ENCODE results near the gene PHC2.

PHC2 gene

DNA sequence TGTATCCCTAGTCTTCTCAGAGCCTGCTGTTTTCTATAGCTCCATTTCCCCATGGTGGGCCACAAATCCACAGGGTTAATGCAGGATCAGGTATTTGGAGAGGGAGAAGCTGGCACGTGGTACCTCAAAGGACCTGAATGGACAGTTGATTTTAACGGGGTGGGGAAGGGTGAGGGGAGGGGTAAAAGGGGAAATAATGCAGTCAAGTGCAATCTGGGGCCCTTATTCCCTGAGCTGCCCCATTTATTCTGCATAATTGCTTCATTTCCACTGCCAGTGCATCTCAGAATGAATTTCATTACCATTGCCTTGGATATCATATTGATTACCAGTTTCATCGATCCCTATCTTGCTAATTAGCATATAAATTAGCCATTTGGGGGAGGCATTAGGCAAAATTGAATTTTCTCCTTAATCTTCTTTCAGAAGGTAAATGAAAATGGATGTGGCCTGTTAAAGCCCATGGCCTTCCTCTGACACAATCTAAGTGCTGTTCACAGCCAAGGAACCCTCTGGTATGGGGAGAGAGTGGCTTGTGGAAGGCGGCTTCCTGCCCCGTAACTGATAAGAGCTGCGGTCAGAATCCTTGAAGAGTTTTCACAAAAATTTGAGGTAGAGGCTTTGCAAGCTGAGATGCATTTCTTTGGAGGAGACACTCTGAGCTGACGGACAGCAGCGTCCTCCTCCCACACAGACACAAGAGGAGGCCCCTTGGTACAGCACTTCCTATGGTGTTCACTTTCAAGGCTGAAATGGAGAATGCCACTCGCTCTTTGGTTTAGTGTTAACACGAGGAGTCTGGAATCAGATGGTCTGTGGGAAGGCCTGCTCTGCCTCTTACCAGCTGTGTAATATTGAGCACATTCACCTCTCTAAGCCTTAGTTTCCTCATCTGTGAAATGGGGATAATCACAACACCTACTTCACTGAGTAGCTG is 34.4 kb downstream of the PHC2 start:
- no peak for TF ChIP-seq ZFP3 (tag by site-specific recombination; IDR thresholded peaks at IDR 0.05; ENCODE audit: low read depth)
- TF ChIP-seq, protein P1, sequence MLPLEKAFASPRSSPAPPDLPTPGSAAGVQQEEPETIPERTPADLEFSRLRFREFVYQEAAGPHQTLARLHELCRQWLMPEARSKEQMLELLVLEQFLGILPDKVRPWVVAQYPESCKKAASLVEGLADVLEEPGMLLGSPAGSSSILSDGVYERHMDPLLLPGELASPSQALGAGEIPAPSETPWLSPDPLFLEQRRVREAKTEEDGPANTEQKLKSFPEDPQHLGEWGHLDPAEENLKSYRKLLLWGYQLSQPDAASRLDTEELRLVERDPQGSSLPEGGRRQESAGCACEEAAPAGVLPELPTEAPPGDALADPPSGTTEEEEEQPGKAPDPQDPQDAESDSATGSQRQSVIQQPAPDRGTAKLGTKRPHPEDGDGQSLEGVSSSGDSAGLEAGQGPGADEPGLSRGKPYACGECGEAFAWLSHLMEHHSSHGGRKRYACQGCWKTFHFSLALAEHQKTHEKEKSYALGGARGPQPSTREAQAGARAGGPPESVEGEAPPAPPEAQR (tag by site-specific recombination; IDR thresholded peaks at IDR 0.05), result no peak
- TF ChIP-seq, protein P2, sequence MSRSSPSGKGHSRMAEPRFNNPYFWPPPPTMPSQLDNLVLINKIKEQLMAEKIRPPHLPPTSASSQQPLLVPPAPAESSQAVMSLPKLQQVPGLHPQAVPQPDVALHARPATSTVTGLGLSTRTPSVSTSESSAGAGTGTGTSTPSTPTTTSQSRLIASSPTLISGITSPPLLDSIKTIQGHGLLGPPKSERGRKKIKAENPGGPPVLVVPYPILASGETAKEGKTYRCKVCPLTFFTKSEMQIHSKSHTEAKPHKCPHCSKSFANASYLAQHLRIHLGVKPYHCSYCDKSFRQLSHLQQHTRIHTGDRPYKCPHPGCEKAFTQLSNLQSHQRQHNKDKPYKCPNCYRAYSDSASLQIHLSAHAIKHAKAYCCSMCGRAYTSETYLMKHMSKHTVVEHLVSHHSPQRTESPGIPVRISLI (tag by site-specific recombination; IDR thresholded peaks at IDR 0.05), result no peak
- TF ChIP-seq ZNF501 (tag by site-specific recombination; IDR thresholded peaks at IDR 0.05), result no peak
- TF ChIP-seq ZNF19 (tag by site-specific recombination; IDR thresholded peaks at IDR 0.05; ENCODE audit: low read depth), result no peak
- TF ChIP-seq, protein P3, sequence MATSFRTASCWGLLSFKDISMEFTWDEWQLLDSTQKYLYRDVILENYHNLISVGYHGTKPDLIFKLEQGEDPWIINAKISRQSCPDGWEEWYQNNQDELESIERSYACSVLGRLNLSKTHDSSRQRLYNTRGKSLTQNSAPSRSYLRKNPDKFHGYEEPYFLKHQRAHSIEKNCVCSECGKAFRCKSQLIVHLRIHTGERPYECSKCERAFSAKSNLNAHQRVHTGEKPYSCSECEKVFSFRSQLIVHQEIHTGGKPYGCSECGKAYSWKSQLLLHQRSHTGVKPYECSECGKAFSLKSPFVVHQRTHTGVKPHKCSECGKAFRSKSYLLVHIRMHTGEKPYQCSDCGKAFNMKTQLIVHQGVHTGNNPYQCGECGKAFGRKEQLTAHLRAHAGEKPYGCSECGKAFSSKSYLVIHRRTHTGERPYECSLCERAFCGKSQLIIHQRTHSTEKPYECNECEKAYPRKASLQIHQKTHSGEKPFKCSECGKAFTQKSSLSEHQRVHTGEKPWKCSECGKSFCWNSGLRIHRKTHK (tag by site-specific recombination; IDR thresholded peaks at IDR 0.05), result no peak
- no peak for TF ChIP-seq MEIS1 (CRISPR knock-in tag; IDR thresholded peaks at IDR 0.05; ENCODE audit: borderline replicate concordance)
- TF ChIP-seq, protein P4, sequence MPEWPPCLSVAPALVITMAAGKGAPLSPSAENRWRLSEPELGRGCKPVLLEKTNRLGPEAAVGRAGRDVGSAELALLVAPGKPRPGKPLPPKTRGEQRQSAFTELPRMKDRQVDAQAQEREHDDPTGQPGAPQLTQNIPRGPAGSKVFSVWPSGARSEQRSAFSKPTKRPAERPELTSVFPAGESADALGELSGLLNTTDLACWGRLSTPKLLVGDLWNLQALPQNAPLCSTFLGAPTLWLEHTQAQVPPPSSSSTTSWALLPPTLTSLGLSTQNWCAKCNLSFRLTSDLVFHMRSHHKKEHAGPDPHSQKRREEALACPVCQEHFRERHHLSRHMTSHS (tag by site-specific recombination; IDR thresholded peaks at IDR 0.05), result no peak
- Histone ChIP-seq H3K4me1 (ENCODE audit: control insufficient read depth, insufficient read depth, low read length) (no peaks in the 10 kb centered on the region), H3K9me3 (ENCODE audit: control insufficient read depth, insufficient read depth, low read depth, low read length) (no peaks in the 10 kb centered on the region), H3K27ac (ENCODE audit: extremely low read depth, low read depth, low read length) (no peak overlapping the region), H3K36me3 (ENCODE audit: control insufficient read depth in 2 of 2, insufficient read depth in 1 of 2, low read length in 2 of 2) (no peaks in the 10 kb centered on the region), H3K4me3 (ENCODE audit: low read depth, low read length) (no peak overlapping the region)
- POLR2A ChIA-PET, result no interaction called here
- CTCF ChIA-PET, result no interaction called here

DNA sequence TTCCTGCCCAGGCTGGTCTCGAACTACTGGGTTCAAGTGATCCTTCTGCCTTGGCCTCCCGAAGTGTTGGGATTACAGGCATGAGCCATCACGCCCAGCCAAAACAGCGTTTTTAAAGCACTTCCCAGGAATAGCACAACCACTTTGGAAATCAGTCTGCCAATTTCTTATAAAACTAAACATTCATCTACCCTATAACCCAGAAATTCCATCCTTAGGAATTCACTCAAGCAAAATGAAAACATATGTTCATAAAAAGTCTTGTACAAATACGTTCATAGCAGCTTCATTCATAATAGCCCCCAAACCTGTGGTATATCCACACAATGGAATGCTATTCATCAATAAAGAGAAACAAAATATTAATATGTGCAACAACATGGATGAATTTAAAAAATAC is 36.1 kb downstream of the PHC2 start:
- no peaks in the 10 kb centered on the region for H3K4me1 ChIP-seq (ENCODE audit: control insufficient read depth, insufficient read depth, low read length)
- no peak overlapping the region for H3K27ac ChIP-seq (ENCODE audit: extremely low read depth, low read depth, low read length)
- H3K9me3 ChIP-seq (ENCODE audit: control insufficient read depth, insufficient read depth, low read depth, low read length), result no peaks in the 10 kb centered on the region
- ChIA-PET CTCF (interaction anchor here (0.5 kb wide), 1 partner anchor 61 kb away, joined by 3 read pairs; no protein-coding TSS in a partner anchor), POLR2A (no interaction called here)
- no peaks in the 10 kb centered on the region for H3K36me3 ChIP-seq (ENCODE audit: control insufficient read depth in 2 of 2, insufficient read depth in 1 of 2, low read length in 2 of 2)
- H3K4me3 ChIP-seq (ENCODE audit: low read depth, low read length), result no peak overlapping the region
- TF ChIP-seq, protein P5, sequence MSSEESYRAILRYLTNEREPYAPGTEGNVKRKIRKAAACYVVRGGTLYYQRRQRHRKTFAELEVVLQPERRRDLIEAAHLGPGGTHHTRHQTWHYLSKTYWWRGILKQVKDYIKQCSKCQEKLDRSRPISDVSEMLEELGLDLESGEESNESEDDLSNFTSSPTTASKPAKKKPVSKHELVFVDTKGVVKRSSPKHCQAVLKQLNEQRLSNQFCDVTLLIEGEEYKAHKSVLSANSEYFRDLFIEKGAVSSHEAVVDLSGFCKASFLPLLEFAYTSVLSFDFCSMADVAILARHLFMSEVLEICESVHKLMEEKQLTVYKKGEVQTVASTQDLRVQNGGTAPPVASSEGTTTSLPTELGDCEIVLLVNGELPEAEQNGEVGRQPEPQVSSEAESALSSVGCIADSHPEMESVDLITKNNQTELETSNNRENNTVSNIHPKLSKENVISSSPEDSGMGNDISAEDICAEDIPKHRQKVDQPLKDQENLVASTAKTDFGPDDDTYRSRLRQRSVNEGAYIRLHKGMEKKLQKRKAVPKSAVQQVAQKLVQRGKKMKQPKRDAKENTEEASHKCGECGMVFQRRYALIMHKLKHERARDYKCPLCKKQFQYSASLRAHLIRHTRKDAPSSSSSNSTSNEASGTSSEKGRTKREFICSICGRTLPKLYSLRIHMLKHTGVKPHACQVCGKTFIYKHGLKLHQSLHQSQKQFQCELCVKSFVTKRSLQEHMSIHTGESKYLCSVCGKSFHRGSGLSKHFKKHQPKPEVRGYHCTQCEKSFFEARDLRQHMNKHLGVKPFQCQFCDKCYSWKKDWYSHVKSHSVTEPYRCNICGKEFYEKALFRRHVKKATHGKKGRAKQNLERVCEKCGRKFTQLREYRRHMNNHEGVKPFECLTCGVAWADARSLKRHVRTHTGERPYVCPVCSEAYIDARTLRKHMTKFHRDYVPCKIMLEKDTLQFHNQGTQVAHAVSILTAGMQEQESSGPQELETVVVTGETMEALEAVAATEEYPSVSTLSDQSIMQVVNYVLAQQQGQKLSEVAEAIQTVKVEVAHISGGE (tag by site-specific recombination; conservative IDR thresholded peaks at IDR 0.05; ENCODE audit: low read depth), result no peak
- TF ChIP-seq ZNF558 (tag by site-specific recombination; IDR thresholded peaks at IDR 0.05) (no peak), GFI1B (tag by site-specific recombination; IDR thresholded peaks at IDR 0.05) (no peak), ZNF423 (tag by site-specific recombination; IDR thresholded peaks at IDR 0.05) (no peak), ZNF664 (tag by site-specific recombination; IDR thresholded peaks at IDR 0.05) (no peak), ZNF335 (tag by site-specific recombination; conservative IDR thresholded peaks at IDR 0.05) (no peak), ZNF530 (tag by site-specific recombination; IDR thresholded peaks at IDR 0.05; ENCODE audit: low read depth) (no peak), ZNF248 (tag by site-specific recombination; IDR thresholded peaks at IDR 0.05) (no peak)
- TF ChIP-seq, protein P6, sequence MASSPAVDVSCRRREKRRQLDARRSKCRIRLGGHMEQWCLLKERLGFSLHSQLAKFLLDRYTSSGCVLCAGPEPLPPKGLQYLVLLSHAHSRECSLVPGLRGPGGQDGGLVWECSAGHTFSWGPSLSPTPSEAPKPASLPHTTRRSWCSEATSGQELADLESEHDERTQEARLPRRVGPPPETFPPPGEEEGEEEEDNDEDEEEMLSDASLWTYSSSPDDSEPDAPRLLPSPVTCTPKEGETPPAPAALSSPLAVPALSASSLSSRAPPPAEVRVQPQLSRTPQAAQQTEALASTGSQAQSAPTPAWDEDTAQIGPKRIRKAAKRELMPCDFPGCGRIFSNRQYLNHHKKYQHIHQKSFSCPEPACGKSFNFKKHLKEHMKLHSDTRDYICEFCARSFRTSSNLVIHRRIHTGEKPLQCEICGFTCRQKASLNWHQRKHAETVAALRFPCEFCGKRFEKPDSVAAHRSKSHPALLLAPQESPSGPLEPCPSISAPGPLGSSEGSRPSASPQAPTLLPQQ (tag by site-specific recombination; IDR thresholded peaks at IDR 0.05), result no peak
- TF ChIP-seq, protein P7, sequence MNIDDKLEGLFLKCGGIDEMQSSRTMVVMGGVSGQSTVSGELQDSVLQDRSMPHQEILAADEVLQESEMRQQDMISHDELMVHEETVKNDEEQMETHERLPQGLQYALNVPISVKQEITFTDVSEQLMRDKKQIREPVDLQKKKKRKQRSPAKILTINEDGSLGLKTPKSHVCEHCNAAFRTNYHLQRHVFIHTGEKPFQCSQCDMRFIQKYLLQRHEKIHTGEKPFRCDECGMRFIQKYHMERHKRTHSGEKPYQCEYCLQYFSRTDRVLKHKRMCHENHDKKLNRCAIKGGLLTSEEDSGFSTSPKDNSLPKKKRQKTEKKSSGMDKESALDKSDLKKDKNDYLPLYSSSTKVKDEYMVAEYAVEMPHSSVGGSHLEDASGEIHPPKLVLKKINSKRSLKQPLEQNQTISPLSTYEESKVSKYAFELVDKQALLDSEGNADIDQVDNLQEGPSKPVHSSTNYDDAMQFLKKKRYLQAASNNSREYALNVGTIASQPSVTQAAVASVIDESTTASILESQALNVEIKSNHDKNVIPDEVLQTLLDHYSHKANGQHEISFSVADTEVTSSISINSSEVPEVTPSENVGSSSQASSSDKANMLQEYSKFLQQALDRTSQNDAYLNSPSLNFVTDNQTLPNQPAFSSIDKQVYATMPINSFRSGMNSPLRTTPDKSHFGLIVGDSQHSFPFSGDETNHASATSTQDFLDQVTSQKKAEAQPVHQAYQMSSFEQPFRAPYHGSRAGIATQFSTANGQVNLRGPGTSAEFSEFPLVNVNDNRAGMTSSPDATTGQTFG (tag by site-specific recombination; IDR thresholded peaks at IDR 0.05; ENCODE audit: borderline replicate concordance), result no peak
- TF ChIP-seq, protein P3 (tag by site-specific recombination; IDR thresholded peaks at IDR 0.05), result no peak
